ENCODE measurements around the gene LAPTM5. TPM values are rescaled to one million over a fixed set of nuclear protein-coding genes. Genes with fewer than 3 reads are reported as not detected.

LAPTM5 gene
- total RNA-seq, 1 experiment from 2014 or later: 1.9 TPM

DNA sequence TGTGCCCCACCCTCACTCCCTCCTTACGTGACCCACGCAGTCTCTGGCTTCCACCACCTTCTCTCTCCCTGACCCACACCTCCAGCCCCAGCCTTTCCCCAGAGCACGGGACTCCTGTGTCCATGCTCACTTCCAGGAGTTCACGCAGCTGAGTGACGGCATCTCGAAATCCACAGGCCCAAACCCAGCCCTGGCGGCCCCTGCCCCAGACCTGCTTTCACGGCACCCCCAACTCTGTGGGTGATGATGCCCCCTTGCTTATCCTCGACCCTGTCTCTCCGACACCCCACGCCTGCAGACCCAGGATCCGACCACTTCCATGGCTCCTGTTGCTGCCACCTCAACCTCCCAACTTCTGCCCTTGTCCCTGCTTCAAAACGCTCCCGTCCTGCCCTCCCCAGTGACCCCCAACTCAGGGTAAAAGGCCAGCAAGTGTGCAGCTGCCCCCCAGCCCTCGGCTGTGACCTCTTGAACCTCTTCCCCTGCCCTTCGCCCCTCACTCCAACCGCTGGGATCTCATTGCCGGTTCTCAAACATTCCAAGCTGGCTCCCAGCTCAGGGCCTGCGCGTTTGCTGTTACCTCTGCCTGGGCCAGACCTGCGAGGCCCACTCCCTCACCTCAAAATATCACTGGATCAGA is 30.4 kb upstream of the LAPTM5 start:
- intact Hi-C loops (cut with micrococcal nuclease; ENCODE audit: unreplicated experiment) (no loop called here), in situ Hi-C loops (cut with HindIII; ENCODE audit: low pct_unique_long_range_greater_than_20kb, low sequenced_read_pairs) (no loop called here)
- TF ChIP-seq POLR2AphosphoS5 (IDR thresholded peaks at IDR 0.05; ENCODE audit: low read depth, low read length) (no peak), SIN3A (IDR thresholded peaks at IDR 0.05; ENCODE audit: borderline replicate concordance, insufficient read depth, low read depth, low read length) (no peak), TCF7L2 (IDR thresholded peaks at IDR 0.05; ENCODE audit: low read depth, low read length) (no peak)
- TF ChIP-seq, protein P1, sequence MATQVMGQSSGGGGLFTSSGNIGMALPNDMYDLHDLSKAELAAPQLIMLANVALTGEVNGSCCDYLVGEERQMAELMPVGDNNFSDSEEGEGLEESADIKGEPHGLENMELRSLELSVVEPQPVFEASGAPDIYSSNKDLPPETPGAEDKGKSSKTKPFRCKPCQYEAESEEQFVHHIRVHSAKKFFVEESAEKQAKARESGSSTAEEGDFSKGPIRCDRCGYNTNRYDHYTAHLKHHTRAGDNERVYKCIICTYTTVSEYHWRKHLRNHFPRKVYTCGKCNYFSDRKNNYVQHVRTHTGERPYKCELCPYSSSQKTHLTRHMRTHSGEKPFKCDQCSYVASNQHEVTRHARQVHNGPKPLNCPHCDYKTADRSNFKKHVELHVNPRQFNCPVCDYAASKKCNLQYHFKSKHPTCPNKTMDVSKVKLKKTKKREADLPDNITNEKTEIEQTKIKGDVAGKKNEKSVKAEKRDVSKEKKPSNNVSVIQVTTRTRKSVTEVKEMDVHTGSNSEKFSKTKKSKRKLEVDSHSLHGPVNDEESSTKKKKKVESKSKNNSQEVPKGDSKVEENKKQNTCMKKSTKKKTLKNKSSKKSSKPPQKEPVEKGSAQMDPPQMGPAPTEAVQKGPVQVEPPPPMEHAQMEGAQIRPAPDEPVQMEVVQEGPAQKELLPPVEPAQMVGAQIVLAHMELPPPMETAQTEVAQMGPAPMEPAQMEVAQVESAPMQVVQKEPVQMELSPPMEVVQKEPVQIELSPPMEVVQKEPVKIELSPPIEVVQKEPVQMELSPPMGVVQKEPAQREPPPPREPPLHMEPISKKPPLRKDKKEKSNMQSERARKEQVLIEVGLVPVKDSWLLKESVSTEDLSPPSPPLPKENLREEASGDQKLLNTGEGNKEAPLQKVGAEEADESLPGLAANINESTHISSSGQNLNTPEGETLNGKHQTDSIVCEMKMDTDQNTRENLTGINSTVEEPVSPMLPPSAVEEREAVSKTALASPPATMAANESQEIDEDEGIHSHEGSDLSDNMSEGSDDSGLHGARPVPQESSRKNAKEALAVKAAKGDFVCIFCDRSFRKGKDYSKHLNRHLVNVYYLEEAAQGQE (IDR thresholded peaks at IDR 0.05; ENCODE audit: insufficient read depth in 1 of 2, low read depth in 2 of 2, low read length in 1 of 2): no peak
- TF ChIP-seq, protein P2, sequence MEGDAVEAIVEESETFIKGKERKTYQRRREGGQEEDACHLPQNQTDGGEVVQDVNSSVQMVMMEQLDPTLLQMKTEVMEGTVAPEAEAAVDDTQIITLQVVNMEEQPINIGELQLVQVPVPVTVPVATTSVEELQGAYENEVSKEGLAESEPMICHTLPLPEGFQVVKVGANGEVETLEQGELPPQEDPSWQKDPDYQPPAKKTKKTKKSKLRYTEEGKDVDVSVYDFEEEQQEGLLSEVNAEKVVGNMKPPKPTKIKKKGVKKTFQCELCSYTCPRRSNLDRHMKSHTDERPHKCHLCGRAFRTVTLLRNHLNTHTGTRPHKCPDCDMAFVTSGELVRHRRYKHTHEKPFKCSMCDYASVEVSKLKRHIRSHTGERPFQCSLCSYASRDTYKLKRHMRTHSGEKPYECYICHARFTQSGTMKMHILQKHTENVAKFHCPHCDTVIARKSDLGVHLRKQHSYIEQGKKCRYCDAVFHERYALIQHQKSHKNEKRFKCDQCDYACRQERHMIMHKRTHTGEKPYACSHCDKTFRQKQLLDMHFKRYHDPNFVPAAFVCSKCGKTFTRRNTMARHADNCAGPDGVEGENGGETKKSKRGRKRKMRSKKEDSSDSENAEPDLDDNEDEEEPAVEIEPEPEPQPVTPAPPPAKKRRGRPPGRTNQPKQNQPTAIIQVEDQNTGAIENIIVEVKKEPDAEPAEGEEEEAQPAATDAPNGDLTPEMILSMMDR (IDR thresholded peaks at IDR 0.05): no peak
- Histone ChIP-seq H3K27ac (ENCODE audit: low read length) (no peak overlapping the region), H3K27me3 (ENCODE audit: control insufficient read depth, insufficient read depth, low read length) (peaks cover 6% of the 10 kb centered on the region), H3K4me1 (ENCODE audit: control insufficient read depth, insufficient read depth, low read length) (no peaks in the 10 kb centered on the region), H3K36me3 (ENCODE audit: control insufficient read depth, insufficient read depth, low read length) (no peaks in the 10 kb centered on the region), H3K4me3 (ENCODE audit: low read depth in 2 of 2, low read length in 2 of 2) (no peak overlapping the region), H3K9me3 (ENCODE audit: control insufficient read depth, insufficient read depth, low read depth, low read length) (no peaks in the 10 kb centered on the region)
- no peak for DNase-seq (ENCODE audit: low read depth, low spot score)
- ChIA-PET CTCF (no interaction called here), POLR2A (no interaction called here)
- ATAC-seq: no peak
- no TSS peak for BruUV-seq (replicated peaks)

DNA sequence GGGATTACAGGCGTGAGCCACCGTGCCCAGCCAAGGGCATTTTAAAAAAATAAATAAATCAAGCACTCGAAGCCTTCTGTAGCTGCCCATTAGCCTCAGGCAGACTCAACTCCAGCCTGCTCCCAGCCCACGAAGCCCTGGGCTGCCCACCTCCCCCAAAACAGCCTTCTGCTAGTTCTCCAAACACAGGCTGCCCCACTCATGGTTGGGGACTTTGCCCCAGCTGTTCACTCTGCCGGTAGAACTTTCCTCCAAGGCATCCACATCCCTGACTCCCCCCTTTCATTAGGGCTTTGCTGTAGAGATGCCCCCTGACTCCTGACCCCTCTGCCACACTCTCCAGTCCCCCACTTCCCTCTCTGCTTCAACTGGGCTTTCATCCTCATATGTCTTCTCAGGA is 29.7 kb upstream of the LAPTM5 start:
- Histone ChIP-seq H3K4me1 (ENCODE audit: control insufficient read depth, insufficient read depth, low read length) (no peaks in the 10 kb centered on the region; the same call in 1 of the 2 replicates), H3K27me3 (ENCODE audit: control insufficient read depth, insufficient read depth, low read length) (peaks cover 6% of the 10 kb centered on the region), H3K36me3 (ENCODE audit: control insufficient read depth, insufficient read depth, low read length) (no peaks in the 10 kb centered on the region), H3K27ac (ENCODE audit: low read length) (no peak overlapping the region), H3K4me3 (ENCODE audit: low read depth in 2 of 2, low read length in 2 of 2) (no peak overlapping the region), H3K9me3 (ENCODE audit: control insufficient read depth, insufficient read depth, low read depth, low read length) (no peaks in the 10 kb centered on the region)
- TF ChIP-seq POLR2AphosphoS5 (IDR thresholded peaks at IDR 0.05; ENCODE audit: low read depth, low read length): no peak
- TF ChIP-seq SIN3A (IDR thresholded peaks at IDR 0.05; ENCODE audit: borderline replicate concordance, insufficient read depth, low read depth, low read length): no peak
- TF ChIP-seq, protein P2 (IDR thresholded peaks at IDR 0.05): no peak
- no peak for TF ChIP-seq TCF7L2 (IDR thresholded peaks at IDR 0.05; ENCODE audit: low read depth, low read length)
- ATAC-seq: no peak
- BruUV-seq (replicated peaks): no TSS peak
- ChIA-PET POLR2A (no interaction called here), CTCF (no interaction called here)
- in situ Hi-C loops (cut with HindIII; ENCODE audit: low pct_unique_long_range_greater_than_20kb, low sequenced_read_pairs): no loop called here
- no peak for DNase-seq (ENCODE audit: low read depth, low spot score)
- intact Hi-C loops (cut with micrococcal nuclease; ENCODE audit: unreplicated experiment): no loop called here
